Measurements from ENCODE around the gene HIVEP3.

The HIVEP3 gene

DNA sequence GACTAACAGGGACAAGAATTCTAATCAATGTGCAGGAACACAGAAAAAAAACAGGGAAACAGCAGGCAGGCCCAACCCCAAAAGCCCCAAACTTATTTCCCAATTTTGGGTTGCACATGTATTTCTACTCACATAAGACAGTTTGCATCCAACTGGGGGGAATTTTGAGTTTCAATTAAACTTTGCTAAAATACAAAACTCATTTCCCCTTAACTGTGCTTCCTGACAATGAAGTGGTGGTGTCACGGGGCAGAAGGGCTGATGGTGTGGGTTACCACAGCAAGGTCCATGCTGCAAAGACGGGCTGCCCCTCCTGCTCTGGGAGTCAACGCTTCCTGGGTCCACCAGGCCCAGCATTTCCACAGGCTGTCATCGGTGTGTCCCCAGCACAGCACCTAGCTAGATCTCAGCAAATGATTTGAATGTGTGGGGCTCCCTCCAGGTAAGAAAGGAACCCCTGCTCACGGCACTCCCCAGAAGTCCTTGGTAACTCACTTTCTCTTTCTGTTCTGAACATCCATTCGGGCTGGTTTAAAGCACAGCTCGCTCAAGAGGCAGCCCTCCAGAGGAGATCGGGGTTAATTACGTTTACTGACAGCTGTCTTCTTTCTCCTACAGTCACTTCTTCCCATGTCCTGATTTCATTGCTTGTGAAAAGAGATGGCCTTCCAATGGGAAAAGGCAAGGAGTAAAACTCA lies 27.4 kb downstream of the HIVEP3 start:
- no peak for DNase-seq

DNA sequence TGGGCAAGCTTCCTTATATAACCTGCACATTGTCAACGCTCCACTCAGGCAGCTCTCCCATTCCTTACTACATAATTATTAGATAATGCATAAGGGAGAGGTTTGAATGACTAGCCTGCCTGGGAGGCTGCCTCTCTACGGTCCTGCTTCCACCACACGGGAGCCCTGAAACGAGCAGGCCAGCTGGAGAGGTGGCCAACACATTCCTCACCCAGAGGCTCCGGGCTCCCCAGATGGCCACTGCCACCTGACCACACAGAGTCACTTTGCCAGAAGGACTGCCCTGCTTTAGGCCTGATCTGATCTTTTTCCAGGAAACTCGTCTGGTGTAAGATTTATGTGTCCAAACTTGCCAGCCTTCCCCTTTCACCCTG lies 27.9 kb downstream of the HIVEP3 start:
- no peak for DNase-seq

DNA sequence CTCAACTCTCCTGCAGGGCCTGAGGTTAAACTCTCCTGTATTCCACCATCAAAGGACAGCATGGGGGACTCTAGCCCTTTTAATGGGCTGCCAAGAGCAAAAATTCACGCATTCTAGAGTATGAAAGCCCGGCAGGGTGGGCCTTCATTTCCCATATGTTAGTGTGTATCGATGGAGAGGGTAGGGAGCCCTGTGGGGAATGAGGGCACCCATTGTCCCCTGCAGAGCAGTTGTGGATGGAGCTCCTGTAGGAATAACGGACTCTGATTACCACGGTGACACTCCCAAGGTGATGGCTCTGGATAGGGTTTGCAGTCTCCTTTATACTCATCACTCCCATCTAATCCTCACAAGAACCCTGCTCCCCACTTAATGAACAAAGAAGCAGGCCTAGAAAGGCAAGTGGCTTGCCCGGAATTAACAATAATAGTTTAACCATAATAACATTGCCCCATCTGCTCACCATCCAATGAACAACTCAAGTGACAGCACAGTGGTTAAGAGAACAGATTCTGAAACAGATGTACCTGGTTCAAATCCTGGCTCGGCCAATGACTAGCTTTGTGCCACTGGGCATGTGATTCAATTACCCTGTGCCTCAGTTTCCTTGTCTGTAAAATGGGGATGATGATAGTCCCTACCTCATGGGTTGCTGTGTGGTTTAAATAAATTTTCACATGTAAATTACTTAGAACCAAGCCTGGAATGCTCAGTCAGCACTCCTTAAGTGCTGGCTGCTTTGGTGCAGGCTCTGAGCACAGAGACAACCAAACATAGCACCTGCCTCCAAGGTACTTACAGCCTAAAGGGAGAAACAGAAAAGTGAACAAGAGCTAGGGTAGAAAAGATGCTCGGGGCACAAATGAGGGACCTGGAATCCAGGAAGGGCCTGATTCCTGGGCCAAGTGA lies 29.0 kb downstream of the HIVEP3 start:
- DNase-seq = no peak

DNA sequence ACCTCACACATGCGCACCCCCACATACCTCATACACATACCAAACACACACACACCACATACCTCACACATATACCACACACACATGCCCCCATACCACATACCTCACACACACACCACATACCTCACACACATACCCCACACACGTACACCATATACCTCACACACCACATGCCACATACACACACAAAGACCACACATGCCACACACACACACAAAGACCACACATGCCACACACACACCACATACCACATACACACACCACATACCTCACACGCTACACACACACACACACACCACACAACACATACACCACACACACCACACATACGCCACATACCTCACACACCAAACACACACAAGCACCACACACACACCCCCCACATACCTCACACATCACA lies 30.0 kb downstream of the HIVEP3 start:
- DNase-seq = no peak

DNA sequence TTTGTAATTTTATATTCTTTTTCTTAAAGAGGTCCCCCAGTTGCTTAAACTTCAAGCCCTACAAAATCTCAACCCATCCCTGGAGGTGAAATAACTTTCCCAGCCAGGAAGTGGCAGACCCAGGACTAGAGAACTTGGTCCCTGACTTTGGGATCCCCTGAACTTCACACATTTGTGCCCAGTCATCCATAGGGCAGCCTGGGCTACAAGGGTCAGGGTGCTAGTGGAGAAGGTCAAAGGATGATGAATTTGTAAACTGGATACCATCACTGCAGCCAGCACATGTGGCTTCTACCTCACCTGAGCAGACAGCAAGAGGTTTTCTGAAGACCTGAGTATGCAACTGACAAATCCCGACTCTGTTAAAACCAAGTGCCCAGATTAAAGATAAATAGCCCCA lies 31.4 kb downstream of the HIVEP3 start:
- DNase-seq = no peak

DNA sequence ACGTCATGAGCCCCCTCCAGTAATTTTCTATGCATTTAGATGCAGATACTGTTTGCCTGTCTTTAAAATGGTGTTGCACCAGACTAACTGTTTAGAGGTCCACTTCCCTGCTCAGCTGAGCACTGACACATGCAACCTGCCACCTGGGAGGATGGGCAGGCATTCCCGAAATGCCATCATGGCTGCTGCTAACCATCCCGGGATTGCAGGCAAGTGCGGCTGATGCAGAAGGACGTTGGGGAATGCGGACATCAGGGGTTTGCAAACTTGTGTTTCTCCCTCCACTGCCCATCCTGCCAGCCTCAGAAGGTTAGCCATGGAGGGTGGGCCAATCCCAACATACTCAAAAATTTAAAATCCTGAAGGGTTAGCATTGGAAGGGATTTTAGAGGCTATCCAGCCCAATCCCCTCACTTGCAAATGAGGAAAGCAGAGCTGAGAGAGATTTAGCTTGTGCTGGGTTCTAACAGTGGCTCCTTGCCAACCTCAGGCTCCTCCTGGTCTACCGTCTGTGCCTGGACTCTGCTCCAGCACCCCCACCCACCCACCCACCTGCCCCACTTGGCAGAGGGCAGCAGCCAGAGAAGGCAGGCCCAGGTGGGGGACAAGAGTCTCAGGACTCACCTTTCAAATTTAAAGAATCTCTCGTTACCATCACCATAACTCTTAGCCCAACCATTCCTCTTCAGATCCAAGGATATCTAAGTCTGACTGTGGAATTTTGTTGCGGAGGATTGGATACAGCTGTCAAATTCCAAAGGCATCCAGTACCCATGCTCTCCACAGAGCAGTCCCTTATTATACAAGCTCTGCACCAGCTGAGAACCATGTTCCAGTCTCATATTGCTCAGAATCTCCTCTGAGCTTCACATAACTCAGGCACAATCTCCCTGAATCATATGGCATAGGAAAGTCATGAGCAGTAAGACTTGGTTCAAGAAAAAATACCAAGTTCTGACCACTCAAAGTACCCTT lies 34.2 kb downstream of the HIVEP3 start:
- no peak for DNase-seq

DNA sequence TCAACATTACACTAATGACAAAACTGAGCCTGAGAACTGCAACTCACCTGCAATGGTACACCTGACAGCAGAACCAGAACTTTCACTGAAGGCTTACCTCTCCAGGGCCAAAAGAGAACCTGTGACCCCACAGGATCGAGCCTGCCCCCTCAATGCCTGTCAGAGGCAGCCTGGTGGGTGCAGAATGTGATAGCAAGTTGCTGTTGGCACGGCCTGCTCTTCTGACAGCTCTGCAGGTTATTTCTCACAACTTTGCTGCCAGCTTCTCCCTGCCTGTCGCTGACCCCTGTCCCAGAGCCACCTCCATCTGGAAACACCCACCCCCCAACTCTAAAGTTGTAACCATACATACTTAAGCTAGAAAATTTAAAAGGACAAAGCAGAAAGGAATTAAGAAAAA lies 35.2 kb downstream of the HIVEP3 start:
- DNase-seq = no peak

DNA sequence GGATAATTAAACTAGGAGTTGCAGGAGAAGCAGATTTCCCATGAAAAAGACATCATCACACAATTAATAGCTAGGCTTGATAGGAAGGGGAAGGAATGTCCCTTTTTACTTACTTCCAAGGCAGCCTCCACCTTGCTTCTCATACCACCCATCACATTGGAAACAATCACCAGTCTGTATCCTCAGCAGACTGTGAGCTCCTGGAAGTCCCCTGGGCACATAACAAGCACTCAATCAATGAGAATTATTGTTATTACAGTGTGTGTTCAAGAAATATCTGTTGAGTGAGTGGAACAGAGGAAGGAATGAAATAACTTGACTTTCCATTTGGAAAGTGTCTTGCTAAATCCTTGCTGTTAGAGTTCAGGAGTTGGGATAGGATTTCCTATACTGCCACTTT lies 36.2 kb downstream of the HIVEP3 start:
- DNase-seq = no peak

DNA sequence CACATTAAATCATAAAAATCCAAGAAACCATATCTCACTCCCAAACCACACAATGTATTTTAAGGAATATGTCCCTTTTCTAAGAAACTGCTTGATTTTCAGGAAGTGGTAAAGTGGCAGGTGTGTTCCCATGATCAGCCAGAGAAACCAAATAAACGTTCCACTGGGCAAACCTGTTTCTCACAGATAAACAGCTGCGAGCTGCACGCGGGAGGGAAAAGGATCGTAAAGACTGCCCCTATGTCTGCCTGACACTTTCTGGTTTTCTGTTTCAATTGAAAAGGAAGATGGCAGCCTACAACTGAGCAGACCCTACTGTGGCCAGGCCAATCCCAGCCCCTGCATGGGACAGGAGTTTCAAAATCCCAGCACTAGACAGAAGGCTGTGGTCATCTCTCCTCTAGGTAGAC lies 36.6 kb downstream of the HIVEP3 start:
- peak; percentile 10 for DNase-seq

DNA sequence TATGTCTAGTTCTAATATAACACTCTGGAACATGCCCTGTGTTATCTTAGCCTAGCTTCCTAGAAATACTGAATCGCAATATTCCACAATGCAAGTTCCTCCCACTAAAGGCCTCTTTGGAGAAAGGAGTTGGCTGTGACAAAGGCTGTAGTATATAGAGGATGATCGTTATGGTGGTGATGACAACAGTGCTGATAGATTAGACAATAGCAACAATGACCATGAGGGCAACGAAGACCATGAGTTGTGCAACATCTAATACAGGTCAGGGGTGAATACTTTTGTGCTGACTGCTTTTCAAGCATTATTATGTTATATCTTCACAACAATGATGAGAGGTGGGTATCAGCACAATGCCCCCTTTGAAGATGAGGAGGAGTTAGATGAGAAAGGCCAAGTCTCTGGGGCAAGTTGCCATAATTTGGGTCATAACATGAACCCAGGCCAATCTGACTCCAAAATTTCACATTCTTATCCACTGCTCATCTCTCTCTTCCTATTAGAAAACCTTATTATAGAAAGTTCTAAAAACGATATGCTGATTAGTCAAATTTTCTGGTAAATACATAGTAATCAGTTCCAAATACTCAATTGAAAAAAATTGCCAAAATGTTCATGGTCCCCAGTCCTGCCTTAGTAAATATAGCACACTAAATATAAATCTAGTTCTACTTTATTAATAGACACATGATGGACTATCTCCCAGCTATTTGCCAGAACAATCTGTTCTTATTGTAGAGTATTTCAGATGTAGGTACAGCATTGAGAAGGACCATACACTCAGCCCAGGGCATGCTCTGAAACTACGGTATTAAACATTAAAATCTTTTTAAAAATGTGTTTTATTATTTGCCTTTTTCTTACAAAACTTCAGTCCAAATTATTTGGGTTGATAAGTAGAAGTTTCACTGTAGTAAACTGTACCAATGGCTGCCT lies 37.5 kb downstream of the HIVEP3 start:
- no peak for DNase-seq

DNA sequence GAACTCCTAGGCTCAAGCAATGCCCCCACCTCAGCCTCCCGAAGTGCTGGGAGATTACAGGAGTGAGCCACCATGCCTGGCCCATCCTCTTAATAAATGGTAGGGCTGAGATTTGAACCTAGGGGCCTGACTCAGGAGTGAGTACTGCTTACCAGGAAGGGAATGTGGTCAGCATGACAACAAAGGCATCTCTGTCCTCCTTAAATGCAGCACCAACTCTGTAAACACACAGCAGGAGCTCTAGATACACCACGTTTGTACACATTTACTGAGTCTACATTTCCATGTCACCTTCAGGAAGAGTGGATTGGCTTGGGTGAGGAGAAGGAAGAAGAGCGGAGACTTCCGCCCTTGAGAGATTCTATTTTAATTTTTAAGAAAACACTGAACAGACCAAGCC lies 38.5 kb downstream of the HIVEP3 start:
- DNase-seq = no peak

DNA sequence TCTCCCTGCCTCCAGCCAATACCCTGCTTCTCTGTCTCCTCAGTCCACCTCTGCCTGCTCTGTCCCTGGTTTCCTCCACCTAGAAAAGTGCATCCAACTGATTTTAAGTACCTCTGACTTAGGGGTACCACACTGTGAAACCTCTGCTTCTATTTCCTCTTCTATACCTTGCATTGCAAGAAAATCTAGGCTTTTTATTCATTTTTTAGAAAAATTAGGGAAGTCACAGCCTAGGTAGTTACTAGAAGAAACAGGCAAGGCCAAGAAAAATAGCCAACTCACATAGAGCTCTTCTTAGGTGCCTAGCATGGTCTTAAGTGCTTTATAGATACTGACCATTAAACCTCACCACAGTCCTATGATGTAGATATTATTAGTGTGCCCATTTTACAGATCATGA lies 39.1 kb downstream of the HIVEP3 start:
- no peak for DNase-seq

DNA sequence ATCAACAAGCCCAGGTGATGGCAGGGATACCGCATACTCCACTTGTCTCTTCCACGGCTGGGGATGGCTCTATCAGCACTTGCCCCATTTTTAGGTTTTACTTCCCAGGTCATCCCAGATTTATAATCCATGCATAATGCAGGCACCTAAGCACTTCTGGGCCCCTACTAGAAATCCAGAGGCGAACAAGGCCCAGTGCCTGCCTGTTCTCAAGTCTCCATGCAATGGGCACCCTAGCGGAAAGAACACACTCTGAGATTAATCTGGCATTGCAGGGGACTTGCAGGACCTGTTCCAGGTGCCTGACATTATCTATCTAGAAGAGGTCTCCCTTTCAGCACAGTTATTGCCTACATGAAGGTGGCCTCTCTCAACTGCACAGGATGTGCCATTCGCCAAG lies 39.8 kb downstream of the HIVEP3 start:
- no peak for DNase-seq

DNA sequence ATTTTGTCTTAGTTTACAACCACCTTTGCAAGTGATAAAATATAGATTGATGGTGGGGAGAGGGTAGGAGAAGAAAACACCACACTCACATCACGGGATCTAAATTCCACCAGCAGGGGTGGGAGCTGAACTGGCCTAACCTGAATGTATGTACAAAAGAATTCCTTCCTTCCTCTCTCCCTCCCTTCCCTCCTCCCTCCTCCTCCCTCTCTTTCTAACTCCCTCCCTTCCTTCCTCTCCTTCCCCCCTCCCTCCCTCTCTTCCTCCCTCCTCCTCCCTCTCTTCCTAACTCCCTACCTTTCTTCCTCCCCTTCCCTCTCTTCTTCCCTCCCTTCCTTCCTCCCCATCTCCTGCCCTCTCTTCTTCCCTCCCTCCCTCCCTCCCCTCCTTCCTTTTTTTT lies 40.2 kb downstream of the HIVEP3 start:
- DNase-seq = no peak

DNA sequence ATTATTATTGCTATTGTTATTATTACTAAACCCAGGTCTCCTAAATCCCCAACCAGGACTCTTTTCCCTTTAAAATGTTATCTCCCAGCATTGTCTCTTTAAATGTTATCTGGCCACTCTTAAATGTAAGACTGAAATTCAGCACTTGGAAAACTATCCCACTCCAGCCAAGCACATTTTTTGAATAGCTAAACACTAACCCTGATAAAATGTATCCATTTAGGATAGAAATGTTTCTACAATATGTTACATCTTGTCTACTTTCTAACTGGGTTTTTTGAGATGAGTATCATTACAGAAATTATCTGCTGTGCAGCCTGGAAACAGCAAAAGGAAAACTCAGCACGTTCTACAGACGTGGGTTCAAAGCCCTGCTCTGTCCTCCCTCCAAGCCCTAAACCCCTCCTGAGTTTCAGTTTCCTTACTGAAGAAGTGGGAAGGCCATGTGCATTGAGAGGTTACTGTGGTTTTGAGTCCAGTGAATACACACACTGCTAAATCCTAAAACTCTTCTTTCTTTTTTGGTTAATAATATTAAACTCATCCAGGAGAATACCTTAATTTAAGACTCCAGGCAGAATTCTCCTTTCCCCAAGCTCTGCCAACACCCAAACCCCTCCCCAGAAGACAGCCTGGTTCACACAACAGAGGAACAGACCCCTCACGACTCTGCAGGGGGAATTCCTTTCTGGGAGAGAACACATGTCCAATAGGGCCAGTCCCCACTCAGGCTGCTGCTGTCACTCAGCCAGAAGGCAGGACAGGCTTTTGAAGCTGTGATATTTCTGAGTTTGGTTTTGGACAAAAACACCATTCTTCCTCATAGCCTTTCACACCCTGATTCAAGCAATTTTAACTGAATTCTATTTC lies 41.9 kb downstream of the HIVEP3 start:
- no peak for DNase-seq

DNA sequence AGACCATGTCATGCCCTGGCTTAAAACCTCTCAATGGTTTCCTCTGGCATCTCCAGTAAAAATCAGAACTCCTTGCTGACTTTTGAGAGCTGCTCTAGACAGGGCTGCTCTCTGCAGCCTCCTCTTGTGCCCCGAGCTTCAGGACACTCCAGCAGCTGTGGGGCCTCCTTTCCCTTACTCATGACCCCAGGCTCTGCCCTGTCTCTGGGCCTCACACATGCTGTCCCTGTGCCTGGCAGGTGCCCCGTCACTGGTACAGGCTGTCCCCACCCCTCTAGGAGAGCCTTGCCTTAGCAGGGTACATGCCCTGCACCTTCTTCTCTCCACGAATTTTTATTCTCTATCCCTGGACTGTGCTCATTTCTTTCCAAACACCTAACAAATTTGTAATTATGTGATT lies 43.2 kb downstream of the HIVEP3 start:
- DNase-seq = no peak

DNA sequence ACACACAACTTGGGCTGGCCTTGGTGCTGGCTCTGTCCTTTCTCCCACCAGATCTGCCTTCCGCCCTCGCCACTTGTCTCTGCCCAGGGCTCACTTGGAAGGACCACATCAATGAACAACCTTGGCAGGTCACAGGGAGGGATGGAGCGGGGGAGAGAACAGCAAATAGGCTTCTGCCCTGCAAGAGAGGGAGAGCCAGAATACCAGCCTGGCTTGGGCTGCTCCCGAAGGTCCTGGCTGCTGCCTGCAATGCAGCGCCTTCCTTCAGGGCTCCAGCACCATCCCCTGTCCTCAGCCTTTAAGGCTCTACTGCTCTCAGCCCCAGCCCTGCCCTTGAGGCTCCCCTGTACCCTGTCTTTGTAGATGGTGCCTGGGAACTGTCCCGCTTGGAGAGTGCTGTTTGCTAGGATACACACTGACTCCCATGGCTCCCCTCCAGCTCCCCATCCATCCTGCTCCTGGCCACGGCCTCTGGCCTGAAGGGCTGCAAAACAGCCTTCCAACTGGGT lies 43.8 kb downstream of the HIVEP3 start:
- DNase-seq = no peak

DNA sequence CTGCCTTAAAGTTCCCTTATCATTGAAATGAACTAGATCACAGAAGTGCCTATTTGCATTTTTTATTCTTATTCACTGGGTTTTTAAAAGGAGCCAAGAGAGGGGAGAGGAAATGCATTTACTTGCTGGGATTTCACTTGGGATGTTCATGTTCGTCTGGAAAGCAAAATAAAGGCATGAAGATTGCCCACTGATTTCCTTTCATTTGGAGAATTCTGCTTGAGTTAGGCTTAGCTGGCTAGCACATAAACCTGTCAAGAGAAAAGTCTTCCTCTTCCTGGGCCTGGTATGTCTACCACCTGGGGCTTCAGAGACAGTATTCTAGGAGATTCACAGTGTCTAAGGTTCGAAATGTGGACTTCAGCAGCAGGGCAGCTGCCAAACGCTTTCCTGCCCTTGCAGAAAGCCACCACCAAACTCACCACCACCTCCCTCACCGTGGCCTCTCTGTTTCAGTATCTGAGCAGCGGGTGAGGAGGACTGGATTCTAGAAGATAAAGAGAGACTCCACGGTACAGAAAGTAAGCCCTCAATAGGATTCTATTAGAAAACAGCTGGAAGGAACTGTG lies 44.5 kb downstream of the HIVEP3 start:
- DNase-seq = no peak

DNA sequence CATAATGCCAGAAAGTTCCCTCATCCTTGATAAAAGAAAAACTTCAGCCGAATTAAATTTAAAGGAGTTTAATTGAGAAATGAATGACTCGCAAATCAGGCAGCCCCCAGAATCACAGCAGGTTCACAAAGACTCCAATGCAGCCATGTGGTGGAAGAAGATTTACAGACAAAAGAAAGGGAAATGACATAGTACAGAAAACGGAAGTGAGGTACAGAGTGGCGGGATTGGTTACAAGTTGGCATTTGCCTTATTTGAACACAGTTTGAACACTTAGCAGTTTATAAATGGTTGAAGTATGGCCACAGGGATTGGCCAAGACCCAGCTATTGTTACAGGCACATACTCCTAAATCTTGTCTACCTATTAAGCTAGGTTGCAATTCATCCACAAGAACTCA lies 46.6 kb downstream of the HIVEP3 start:
- no peak for DNase-seq

DNA sequence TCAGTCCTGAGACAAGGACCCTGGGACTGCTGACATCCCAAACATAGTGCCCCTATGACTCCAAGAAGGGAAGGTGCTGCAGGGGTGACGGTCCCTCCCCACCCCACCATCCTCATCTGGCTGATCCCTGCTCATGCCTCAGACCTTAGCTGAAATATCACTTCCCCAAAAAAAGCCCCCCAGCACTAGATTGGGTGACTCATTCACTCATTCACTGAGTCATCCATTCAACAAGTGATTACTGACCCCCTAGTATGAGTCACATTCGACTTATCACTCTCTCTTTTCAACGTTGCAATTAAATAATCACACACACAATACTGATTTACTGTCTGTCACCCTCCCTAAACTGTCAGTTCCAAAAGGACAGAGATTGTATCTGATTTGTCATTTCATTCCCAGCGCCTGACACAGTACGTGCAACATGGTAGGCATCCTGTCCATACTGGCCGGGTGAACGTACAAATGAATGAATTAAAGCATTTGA lies 48.6 kb downstream of the HIVEP3 start:
- no peak for DNase-seq

All from GF-D8 (cell line).